Measurements from ENCODE around the gene TIRAP. TPM values are rescaled to one million over a fixed set of nuclear protein-coding genes. Genes with fewer than 3 reads are reported as not detected.

Gene TIRAP
- total RNA-seq, 4 donors from 2014 or later: 14.9 to 35.8 (median 31.8) TPM

- DNase-seq: peak in 1 of 3 donors; percentile 45
- H3K36me3 ChIP-seq: peaks cover 0 to 15% (median 0%) of the 10 kb centered on the region in 3 donors
- no peak overlapping the region for H3K27ac ChIP-seq
- H3K27me3 ChIP-seq: no peaks in the 10 kb centered on the region
- TF ChIP-seq, protein P1, sequence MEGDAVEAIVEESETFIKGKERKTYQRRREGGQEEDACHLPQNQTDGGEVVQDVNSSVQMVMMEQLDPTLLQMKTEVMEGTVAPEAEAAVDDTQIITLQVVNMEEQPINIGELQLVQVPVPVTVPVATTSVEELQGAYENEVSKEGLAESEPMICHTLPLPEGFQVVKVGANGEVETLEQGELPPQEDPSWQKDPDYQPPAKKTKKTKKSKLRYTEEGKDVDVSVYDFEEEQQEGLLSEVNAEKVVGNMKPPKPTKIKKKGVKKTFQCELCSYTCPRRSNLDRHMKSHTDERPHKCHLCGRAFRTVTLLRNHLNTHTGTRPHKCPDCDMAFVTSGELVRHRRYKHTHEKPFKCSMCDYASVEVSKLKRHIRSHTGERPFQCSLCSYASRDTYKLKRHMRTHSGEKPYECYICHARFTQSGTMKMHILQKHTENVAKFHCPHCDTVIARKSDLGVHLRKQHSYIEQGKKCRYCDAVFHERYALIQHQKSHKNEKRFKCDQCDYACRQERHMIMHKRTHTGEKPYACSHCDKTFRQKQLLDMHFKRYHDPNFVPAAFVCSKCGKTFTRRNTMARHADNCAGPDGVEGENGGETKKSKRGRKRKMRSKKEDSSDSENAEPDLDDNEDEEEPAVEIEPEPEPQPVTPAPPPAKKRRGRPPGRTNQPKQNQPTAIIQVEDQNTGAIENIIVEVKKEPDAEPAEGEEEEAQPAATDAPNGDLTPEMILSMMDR (IDR thresholded peaks at IDR 0.05): no peak
- no peak for TF ChIP-seq POLR2A (IDR thresholded peaks at IDR 0.05)
- H3K4me3 ChIP-seq: no peak overlapping the region
- no peaks in the 10 kb centered on the region for H3K9me3 ChIP-seq
- no peaks in the 10 kb centered on the region for H3K4me1 ChIP-seq
Observed at GRCh38 chr11:126339073-126339862, 56.4 kb downstream of the TIRAP start.

GRCh38 chr11:126339863-126340434, 57.1 kb downstream of the TIRAP start:
- peak in 1 of 3 donors; percentile 61 for DNase-seq
- Histone ChIP-seq H3K36me3 (peaks cover 0 to 15% (median 0%) of the 10 kb centered on the region in 3 donors), H3K4me1 (no peaks in the 10 kb centered on the region)

DNA sequence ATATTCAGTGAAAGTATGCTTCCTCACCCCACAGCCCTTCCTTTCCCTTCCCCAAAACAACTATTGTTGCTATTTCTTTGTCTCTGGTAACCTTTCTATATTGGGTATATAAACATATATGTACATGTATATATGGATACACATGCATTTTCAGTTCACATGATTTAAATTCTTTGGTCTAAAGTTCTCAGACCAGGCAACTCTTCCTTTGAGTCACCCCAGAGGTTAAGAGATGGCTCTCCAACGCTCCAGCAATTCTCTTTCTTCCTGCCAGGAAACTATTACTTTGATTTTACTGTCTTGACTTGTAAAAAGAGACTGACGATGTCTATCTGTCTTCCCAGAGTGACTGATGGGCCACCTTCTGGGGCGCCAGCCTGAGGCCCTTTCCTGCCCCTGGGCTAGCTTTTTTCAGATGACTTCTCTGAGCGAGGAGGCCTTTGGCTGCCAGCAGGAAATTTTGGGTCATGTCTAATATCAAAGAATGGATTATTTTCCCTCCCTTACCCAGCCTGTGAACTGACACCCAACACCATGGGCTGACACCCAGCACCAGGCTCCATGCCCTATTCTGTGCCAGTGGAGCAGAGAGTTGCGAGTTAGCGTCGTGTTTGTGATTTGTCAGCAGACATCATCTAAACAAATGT, 58.2 kb downstream of the TIRAP start:
- DNase-seq: no peak
- Histone ChIP-seq H3K4me1 (peaks cover 0 to 3% (median 0%) of the 10 kb centered on the region in 4 donors), H3K9me3 (no peaks in the 10 kb centered on the region), H3K36me3 (peaks cover 0 to 15% (median 0%) of the 10 kb centered on the region in 3 donors), H3K27me3 (no peaks in the 10 kb centered on the region), H3K4me3 (no peak overlapping the region), H3K27ac (peak overlapping the region in 1 of 4 donors; percentile 10)
- TF ChIP-seq, protein P1 (IDR thresholded peaks at IDR 0.05): no peak
- TF ChIP-seq POLR2A (IDR thresholded peaks at IDR 0.05): no peak

More at GRCh38 chr11:126339863-126340434, 57.1 kb downstream of the TIRAP start:
- H3K4me3 ChIP-seq: no peak overlapping the region
- TF ChIP-seq, protein P1 (IDR thresholded peaks at IDR 0.05): no peak
- no peak for TF ChIP-seq POLR2A (IDR thresholded peaks at IDR 0.05)
- H3K9me3 ChIP-seq: no peaks in the 10 kb centered on the region
- H3K27me3 ChIP-seq: no peaks in the 10 kb centered on the region
- H3K27ac ChIP-seq: peak overlapping the region in 1 of 4 donors; percentile 10

- TF ChIP-seq POLR2A (IDR thresholded peaks at IDR 0.05): no peak
- TF ChIP-seq, protein P1 (IDR thresholded peaks at IDR 0.05): no peak
- Histone ChIP-seq H3K4me3 (no peak overlapping the region), H3K9me3 (no peaks in the 10 kb centered on the region), H3K4me1 (peaks cover 0 to 10% (median 0%) of the 10 kb centered on the region in 4 donors), H3K27me3 (no peaks in the 10 kb centered on the region), H3K36me3 (peaks cover 0 to 15% (median 0%) of the 10 kb centered on the region in 3 donors), H3K27ac (no peak overlapping the region)
- DNase-seq: no peak
Observed at GRCh38 chr11:126341760-126342161, 58.9 kb downstream of the TIRAP start.

DNA sequence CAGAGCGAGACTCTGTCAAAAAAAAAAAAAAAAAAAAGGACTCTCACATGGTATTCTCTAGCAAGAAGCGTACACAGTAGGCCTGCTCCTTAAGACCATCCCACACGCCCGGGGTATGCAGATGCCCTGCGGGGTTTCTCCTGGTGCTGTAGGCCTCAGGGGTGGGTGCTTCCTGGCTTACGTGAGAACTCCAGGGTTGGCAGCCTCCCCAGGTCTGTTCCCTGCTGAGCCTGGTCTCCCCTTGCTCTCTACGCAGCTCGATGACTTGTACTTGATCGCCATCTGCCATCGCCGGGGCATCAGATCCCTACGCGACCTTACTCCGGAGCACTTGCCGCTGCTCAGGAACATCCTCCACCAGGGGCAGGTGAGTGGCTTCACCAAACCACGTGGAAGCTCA, 60.2 kb downstream of the TIRAP start:
- Histone ChIP-seq H3K27me3 (no peaks in the 10 kb centered on the region), H3K36me3 (peaks cover 0 to 15% (median 0%) of the 10 kb centered on the region in 3 donors), H3K27ac (no peak overlapping the region), H3K9me3 (no peaks in the 10 kb centered on the region), H3K4me3 (no peak overlapping the region), H3K4me1 (peaks cover 0 to 11% (median 0%) of the 10 kb centered on the region in 4 donors)
- no peak for DNase-seq
- TF ChIP-seq, protein P1 (IDR thresholded peaks at IDR 0.05): no peak

Small RNA genes within 50 kb of the gene (small RNA-seq; reads per million reads assigned to genes)
- gene RN7SL351P: 0 reads per million in 2 donors

Other genes starting within 250 kb of the TIRAP start
- gene CDON, start 220.2 kb upstream of the TIRAP start, total RNA-seq: 1 to 10 TPM; 1.9 to 8.0 (median 3.8) TPM
- 10 to 100 TPM; 11.7 to 35.3 (median 23.6) TPM for gene RPUSD4, start 71.4 kb upstream of the TIRAP start, total RNA-seq
- gene FAM118B, start 71.3 kb upstream of the TIRAP start, total RNA-seq: 10 to 100 TPM; 22.9 to 36.9 (median 29.5) TPM
- 100 to 1,000 TPM in 2 of 4 donors, 10 to 100 TPM in 2; 82.9 to 109 (median 97.9) TPM for gene SRPRA, start 14.2 kb upstream of the TIRAP start, total RNA-seq
- gene FOXRED1, start 13.9 kb upstream of the TIRAP start, total RNA-seq: 10 to 100 TPM; 15.9 to 47.9 (median 22.9) TPM
- 10 to 100 TPM in 1 of 4 donors, 1 to 10 TPM in 3; 6.7 to 23.9 (median 7.9) TPM for gene DCPS, start 21.0 kb downstream of the TIRAP start, total RNA-seq
- gene ST3GAL4, start 72.6 kb downstream of the TIRAP start, total RNA-seq: 10 to 100 TPM in 1 of 4 donors, 1 to 10 TPM in 3; 1.1 to 14.0 (median 8.6) TPM